MM.1S (cell line): ENCODE results near the gene FHIT.

Experiments
- EZH2 ChIP-seq: fragments of 300-600 bp; sonication (generic); optimal IDR thresholded peaks from 2 replicates; pipeline ENCODE3; 2017; ENCODE audit warnings: low read depth, mild to moderate bottlenecking, antibody characterized with exemption, low read length, mixed read lengths
- TF ChIP-seq, protein P1 (sequence below): fragments of 300-600 bp; sonication (generic); IDR thresholded peaks from 2 replicates; pipeline ENCODE4 v1.5.1; 2016; ENCODE audit warnings: antibody characterized with exemption, low read length, mixed read lengths

DNA sequence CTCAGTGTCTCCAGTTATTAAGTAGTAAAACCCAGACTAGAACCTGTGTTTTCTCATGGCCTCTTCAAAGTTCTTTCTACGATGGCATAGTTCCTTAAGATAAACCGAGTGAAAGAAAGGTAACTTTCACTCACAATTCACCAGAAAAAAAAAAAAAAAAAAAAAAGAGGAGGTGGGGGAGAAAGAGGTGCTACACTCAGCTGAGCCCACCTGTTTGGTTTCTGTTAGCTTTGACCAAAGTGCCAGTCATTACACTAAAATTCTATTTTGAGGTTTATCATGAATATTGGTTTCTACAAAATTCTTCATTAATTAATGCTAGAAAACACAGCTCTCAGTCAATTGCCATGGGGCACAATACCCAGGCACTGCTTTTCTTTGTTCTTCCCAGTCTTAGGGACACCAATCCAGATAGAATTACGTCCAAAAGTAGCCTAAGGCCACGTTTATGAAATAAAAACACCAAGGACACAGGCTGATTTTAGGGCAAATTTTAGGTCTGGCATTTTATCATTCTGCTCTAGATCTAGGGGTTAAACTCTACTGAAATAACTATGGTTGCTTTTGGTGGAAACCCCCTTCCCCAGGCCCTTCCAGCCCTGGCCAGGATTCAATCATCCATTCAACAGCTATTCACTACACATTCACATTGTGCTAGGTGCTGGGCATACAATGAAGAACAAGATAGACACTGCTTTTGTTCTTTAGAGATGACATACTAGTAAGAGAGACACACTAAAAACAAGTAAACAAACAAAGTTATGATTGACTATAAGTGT lies 1097.8 kb downstream of the FHIT start:
- no peak for TF ChIP-seq EZH2
- TF ChIP-seq, protein P1, sequence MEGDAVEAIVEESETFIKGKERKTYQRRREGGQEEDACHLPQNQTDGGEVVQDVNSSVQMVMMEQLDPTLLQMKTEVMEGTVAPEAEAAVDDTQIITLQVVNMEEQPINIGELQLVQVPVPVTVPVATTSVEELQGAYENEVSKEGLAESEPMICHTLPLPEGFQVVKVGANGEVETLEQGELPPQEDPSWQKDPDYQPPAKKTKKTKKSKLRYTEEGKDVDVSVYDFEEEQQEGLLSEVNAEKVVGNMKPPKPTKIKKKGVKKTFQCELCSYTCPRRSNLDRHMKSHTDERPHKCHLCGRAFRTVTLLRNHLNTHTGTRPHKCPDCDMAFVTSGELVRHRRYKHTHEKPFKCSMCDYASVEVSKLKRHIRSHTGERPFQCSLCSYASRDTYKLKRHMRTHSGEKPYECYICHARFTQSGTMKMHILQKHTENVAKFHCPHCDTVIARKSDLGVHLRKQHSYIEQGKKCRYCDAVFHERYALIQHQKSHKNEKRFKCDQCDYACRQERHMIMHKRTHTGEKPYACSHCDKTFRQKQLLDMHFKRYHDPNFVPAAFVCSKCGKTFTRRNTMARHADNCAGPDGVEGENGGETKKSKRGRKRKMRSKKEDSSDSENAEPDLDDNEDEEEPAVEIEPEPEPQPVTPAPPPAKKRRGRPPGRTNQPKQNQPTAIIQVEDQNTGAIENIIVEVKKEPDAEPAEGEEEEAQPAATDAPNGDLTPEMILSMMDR = no peak
